Liver (tissue), 9 donors: Measurements from ENCODE around the gene PPT2. TPM values are rescaled to one million over a fixed set of nuclear protein-coding genes. Genes with fewer than 3 reads are reported as not detected.
A peak's percentile ranks its signal among the peaks of the same experiment; 100 is the strongest.

ENCODE experiments used
- DNase-seq: peaks from one replicate; pipeline ENCODE4 v3.0.0-alpha.2; 2017; ENCODE audit warnings: low spot score
- H3K27ac ChIP-seq, 2 donors: one replicate each; pipeline ENCODE4 v1.7.0; 2013; ENCODE audit warnings: inconsistent platforms in 2 of 2, low read length in 2 of 2, control low read depth in 1 of 2, low read depth in 1 of 2, mild to moderate bottlenecking in 1 of 2
- H3K27me3 ChIP-seq, 4 donors: one replicate each; pipeline versions ENCODE4 v1.6.1 to v1.7.0; 2013; ENCODE audit warnings: low read length in 3 of 4, inconsistent platforms in 1 of 4, mild to moderate bottlenecking in 1 of 4, moderate library complexity in 1 of 4; ENCODE audit not compliant: control insufficient read depth in 4 of 4, insufficient read depth in 4 of 4
- H3K36me3 ChIP-seq, 4 donors: one replicate each; pipeline versions ENCODE4 v1.6.1 to v1.7.0; 2013; ENCODE audit warnings: low read length in 3 of 4, mild to moderate bottlenecking in 3 of 4, low read depth in 1 of 4, moderate library complexity in 1 of 4; ENCODE audit not compliant: control insufficient read depth in 4 of 4, insufficient read depth in 3 of 4
- H3K4me1 ChIP-seq, 4 donors: one replicate each; pipeline versions ENCODE4 v1.6.1 to v1.7.0; 2013; ENCODE audit warnings: low read length in 3 of 4, mild to moderate bottlenecking in 3 of 4, moderate library complexity in 1 of 4; ENCODE audit not compliant: control insufficient read depth in 4 of 4, insufficient read depth in 4 of 4
- H3K4me3 ChIP-seq, 3 donors: one replicate each; pipeline versions ENCODE4 v1.6.1 to v1.7.0; 2013; ENCODE audit warnings: low read length in 3 of 3, control low read depth in 1 of 3, low read depth in 1 of 3, mild to moderate bottlenecking in 1 of 3
- H3K9ac ChIP-seq, 2 donors: one replicate each; pipeline ENCODE4 v1.7.0; 2013; ENCODE audit warnings: low read length in 2 of 2, mild to moderate bottlenecking in 2 of 2, moderate library complexity in 2 of 2, control low read depth in 1 of 2, low read depth in 1 of 2
- H3K9me3 ChIP-seq, 4 donors: one replicate each; pipeline versions ENCODE4 v1.6.1 to v1.7.0; 2013; ENCODE audit warnings: low read length in 3 of 4; ENCODE audit not compliant: control insufficient read depth in 4 of 4
- EGR1 ChIP-seq, 2 donors: IDR thresholded peaks; 2 replicates each; pipeline ENCODE4 v1.6.1; 2016 to 2018; ENCODE audit warnings: antibody characterized with exemption in 2 of 2, low read depth in 2 of 2
- FOXA1 ChIP-seq: IDR thresholded peaks from 2 replicates; pipeline ENCODE4 v1.6.1; 2016; ENCODE audit warnings: antibody characterized with exemption
- FOXA2 ChIP-seq: IDR thresholded peaks from 2 replicates; pipeline ENCODE4 v1.6.1; 2016; ENCODE audit warnings: antibody characterized with exemption
- GABPA ChIP-seq, 2 donors: IDR thresholded peaks in 1 of 2; conservative IDR thresholded peaks in 1 of 2; 2 replicates each; pipeline ENCODE4 v1.6.1; 2016; ENCODE audit warnings: antibody characterized with exemption in 2 of 2, mild to moderate bottlenecking in 1 of 2, moderate library complexity in 1 of 2
- HNF4A ChIP-seq, 2 donors: conservative IDR thresholded peaks; 2 replicates each; pipeline ENCODE4 v1.6.1; 2016; ENCODE audit warnings: antibody characterized with exemption in 2 of 2, mild to moderate bottlenecking in 2 of 2
- HNF4G ChIP-seq: IDR thresholded peaks from 2 replicates; pipeline ENCODE4 v1.6.1; 2016; ENCODE audit warnings: antibody characterized with exemption
- JUND ChIP-seq, 2 donors: IDR thresholded peaks; 2 replicates each; pipeline ENCODE4 v1.6.1; 2016; ENCODE audit warnings: antibody characterized with exemption in 2 of 2
- NR2F2 ChIP-seq: IDR thresholded peaks from 2 replicates; pipeline ENCODE4 v1.6.1; 2016; ENCODE audit warnings: antibody characterized with exemption
- RAD21 ChIP-seq, 2 donors: IDR thresholded peaks; 2 replicates each; pipeline ENCODE4 v1.6.1; 2016; ENCODE audit warnings: antibody characterized with exemption in 2 of 2, mild to moderate bottlenecking in 2 of 2
- RXRA ChIP-seq, 2 donors: IDR thresholded peaks; 2 replicates each; pipeline ENCODE4 v1.6.1; 2017 to 2018; ENCODE audit warnings: antibody characterized with exemption in 2 of 2, mild to moderate bottlenecking in 1 of 2
- SP1 ChIP-seq: IDR thresholded peaks from 2 replicates; pipeline ENCODE4 v1.6.1; 2018; ENCODE audit warnings: antibody characterized with exemption, mild to moderate bottlenecking
- TAF1 ChIP-seq: conservative IDR thresholded peaks from 2 replicates; pipeline ENCODE4 v1.6.1; 2016; ENCODE audit warnings: antibody characterized with exemption, mild to moderate bottlenecking
- YY1 ChIP-seq: IDR thresholded peaks from 2 replicates; pipeline ENCODE4 v1.6.1; 2016; ENCODE audit warnings: antibody characterized with exemption, mild to moderate bottlenecking
- WGBS: extraction: QIAGEN DNeasy Blood & Tissue Kit; methylation state at CpG from one replicate; pipeline ENCODE4 v1.1.7; 2013; 5-methylcytosine and 5-hydroxymethylcytosine counted together
- polyA plus RNA-seq, 2 donors: library from polyadenylated mRNA; stranded (reverse) in 1 of 2; unstranded in 1 of 2; fragments of 200-250 nt in 1 of 2; fragments of >200 nt in 1 of 2; fragmentation: Nextera tagmentation in 1 of 2; extraction: Ambion mirVana in 1 of 2; gene quantifications; one replicate each; pipeline versions ENCODE4 v1.2.1 to v1.2.3, GENCODE V29; 2013 to 2015
- total RNA-seq, 2 donors: library from RNA; depleted of rRNA; stranded (reverse); fragments of >200 nt; gene quantifications; one replicate each; pipeline ENCODE4 v1.2.3, GENCODE V29; 2014
- TF ChIP-seq, protein P1 (sequence below): IDR thresholded peaks from 2 replicates; pipeline ENCODE4 v1.6.1; 2016; ENCODE audit warnings: antibody characterized with exemption
- TF ChIP-seq, protein P2 (sequence below): fragments of 150-350 bp; IDR thresholded peaks from 2 replicates; pipeline ENCODE4 v1.5.1; 2017; ENCODE audit warnings: improper control_type of control experiment, low read depth, low read length; ENCODE audit not compliant: missing input control
- TF ChIP-seq, protein P3 (sequence below): IDR thresholded peaks from 2 replicates; pipeline ENCODE4 v1.6.1; 2016; ENCODE audit warnings: antibody characterized with exemption
- TF ChIP-seq, protein P4 (sequence below): IDR thresholded peaks from 2 replicates; pipeline ENCODE4 v1.6.1; 2016; ENCODE audit warnings: antibody characterized with exemption, mild to moderate bottlenecking
- donor health status: healthy.
- donor health status: healthy.
- donor health status: healthy.
- donor health status: healthy.
- donor health status: healthy.

Gene PPT2, protein sequence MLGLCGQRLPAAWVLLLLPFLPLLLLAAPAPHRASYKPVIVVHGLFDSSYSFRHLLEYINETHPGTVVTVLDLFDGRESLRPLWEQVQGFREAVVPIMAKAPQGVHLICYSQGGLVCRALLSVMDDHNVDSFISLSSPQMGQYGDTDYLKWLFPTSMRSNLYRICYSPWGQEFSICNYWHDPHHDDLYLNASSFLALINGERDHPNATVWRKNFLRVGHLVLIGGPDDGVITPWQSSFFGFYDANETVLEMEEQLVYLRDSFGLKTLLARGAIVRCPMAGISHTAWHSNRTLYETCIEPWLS
- total RNA-seq (10 to 100 TPM; 22.3 to 47.4 TPM), polyA plus RNA-seq (1 to 10 TPM; 7.6 to 7.8 TPM)

DNA sequence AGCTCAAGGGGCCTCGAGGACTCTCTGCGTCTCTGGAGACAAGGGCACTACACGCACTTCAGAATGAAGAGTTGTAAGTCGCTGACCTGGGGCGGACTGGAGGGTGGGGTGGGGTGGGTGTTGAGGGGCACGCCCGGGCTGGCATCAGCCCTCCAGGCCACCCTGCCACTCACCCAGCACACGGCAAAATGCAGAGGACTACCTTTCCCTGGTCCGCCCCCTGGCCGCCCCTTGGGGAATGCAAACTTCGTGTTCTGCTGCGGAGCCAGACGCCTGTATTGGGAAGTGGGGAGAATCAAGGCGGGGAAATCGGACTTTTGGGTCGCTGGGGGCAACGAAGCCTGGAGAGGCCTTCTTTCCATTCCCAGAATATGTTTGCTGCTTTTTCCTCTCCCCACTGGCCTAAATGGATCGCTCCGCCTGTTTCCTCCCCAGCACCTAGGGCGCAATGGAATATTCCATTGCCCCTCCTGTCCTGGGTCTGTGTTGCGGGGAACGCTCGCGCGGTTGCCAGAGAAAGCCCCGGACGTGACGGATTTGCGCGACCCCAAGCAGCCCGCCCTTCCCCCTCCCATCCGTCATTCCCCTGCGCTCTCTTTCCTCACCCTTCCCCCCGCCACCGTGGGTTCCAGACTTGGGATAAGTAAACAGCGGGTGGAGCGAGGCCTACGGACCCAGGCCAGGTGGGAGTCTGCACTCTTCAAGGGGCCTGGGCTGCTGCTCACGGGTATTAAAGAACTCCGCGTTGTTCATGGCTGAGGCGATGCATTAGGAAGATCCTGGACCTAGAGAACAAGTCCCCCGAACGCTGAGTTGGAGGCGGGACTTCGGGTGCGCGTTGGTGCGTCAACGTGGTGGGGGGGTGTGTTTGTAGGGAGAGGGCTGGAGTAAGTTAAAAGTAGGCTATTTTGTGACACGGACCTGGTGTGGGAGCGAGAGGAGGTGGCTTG, at the start of gene PPT2:
PPT2 (plus strand) TSS at position 578 of the 950 bp plus-strand sequence. CDS start 454 bp downstream, outside the sequence.
- DNase-seq = peak; percentile 85
- H3K9ac ChIP-seq = peak within 1 kb of the TSS; percentile 77 to 81
- WGBS = 5% methylated on average over 52 of the region's 52 CpGs
- H3K27ac ChIP-seq = peak within 1 kb of the TSS; percentile 87 to 88
- TF ChIP-seq, protein P1, sequence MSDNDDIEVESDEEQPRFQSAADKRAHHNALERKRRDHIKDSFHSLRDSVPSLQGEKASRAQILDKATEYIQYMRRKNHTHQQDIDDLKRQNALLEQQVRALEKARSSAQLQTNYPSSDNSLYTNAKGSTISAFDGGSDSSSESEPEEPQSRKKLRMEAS = no peak
- peak; percentile 25 for TF ChIP-seq YY1
- TF ChIP-seq NR2F2 = peak; percentile 65
- TF ChIP-seq FOXA2 = no peak
- TF ChIP-seq, protein P2, sequence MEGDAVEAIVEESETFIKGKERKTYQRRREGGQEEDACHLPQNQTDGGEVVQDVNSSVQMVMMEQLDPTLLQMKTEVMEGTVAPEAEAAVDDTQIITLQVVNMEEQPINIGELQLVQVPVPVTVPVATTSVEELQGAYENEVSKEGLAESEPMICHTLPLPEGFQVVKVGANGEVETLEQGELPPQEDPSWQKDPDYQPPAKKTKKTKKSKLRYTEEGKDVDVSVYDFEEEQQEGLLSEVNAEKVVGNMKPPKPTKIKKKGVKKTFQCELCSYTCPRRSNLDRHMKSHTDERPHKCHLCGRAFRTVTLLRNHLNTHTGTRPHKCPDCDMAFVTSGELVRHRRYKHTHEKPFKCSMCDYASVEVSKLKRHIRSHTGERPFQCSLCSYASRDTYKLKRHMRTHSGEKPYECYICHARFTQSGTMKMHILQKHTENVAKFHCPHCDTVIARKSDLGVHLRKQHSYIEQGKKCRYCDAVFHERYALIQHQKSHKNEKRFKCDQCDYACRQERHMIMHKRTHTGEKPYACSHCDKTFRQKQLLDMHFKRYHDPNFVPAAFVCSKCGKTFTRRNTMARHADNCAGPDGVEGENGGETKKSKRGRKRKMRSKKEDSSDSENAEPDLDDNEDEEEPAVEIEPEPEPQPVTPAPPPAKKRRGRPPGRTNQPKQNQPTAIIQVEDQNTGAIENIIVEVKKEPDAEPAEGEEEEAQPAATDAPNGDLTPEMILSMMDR = peak; percentile 13
- TF ChIP-seq JUND (IDR thresholded peaks at IDR 0.05) = no peak
- TF ChIP-seq SP1 = peak; percentile 52
- no peak for TF ChIP-seq EGR1 (IDR thresholded peaks at IDR 0.05; ENCODE audit: low read depth in 2 of 2)
- TF ChIP-seq, protein P3, sequence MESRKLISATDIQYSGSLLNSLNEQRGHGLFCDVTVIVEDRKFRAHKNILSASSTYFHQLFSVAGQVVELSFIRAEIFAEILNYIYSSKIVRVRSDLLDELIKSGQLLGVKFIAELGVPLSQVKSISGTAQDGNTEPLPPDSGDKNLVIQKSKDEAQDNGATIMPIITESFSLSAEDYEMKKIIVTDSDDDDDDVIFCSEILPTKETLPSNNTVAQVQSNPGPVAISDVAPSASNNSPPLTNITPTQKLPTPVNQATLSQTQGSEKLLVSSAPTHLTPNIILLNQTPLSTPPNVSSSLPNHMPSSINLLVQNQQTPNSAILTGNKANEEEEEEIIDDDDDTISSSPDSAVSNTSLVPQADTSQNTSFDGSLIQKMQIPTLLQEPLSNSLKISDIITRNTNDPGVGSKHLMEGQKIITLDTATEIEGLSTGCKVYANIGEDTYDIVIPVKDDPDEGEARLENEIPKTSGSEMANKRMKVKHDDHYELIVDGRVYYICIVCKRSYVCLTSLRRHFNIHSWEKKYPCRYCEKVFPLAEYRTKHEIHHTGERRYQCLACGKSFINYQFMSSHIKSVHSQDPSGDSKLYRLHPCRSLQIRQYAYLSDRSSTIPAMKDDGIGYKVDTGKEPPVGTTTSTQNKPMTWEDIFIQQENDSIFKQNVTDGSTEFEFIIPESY = peak; percentile 66
- peak; percentile 19 for TF ChIP-seq HNF4G
- no peak for TF ChIP-seq FOXA1
- TF ChIP-seq TAF1 = no peak
- TF ChIP-seq RAD21 (IDR thresholded peaks at IDR 0.05) = no peak
- TF ChIP-seq, protein P4, sequence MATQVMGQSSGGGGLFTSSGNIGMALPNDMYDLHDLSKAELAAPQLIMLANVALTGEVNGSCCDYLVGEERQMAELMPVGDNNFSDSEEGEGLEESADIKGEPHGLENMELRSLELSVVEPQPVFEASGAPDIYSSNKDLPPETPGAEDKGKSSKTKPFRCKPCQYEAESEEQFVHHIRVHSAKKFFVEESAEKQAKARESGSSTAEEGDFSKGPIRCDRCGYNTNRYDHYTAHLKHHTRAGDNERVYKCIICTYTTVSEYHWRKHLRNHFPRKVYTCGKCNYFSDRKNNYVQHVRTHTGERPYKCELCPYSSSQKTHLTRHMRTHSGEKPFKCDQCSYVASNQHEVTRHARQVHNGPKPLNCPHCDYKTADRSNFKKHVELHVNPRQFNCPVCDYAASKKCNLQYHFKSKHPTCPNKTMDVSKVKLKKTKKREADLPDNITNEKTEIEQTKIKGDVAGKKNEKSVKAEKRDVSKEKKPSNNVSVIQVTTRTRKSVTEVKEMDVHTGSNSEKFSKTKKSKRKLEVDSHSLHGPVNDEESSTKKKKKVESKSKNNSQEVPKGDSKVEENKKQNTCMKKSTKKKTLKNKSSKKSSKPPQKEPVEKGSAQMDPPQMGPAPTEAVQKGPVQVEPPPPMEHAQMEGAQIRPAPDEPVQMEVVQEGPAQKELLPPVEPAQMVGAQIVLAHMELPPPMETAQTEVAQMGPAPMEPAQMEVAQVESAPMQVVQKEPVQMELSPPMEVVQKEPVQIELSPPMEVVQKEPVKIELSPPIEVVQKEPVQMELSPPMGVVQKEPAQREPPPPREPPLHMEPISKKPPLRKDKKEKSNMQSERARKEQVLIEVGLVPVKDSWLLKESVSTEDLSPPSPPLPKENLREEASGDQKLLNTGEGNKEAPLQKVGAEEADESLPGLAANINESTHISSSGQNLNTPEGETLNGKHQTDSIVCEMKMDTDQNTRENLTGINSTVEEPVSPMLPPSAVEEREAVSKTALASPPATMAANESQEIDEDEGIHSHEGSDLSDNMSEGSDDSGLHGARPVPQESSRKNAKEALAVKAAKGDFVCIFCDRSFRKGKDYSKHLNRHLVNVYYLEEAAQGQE = peak; percentile 21
- TF ChIP-seq HNF4A (conservative IDR thresholded peaks at IDR 0.05) = peak in 1 of 2 donors; percentile 10
- TF ChIP-seq GABPA (IDR thresholded peaks at IDR 0.05 in 1 of 2, conservative IDR thresholded peaks at IDR 0.05 in 1 of 2) = peak; percentile 47 to 80
- TF ChIP-seq RXRA (IDR thresholded peaks at IDR 0.05) = peak; percentile 34 to 52
- H3K9me3 ChIP-seq = no peaks in the 10 kb centered on the region
- H3K36me3 ChIP-seq = peaks cover 3 to 11% (median 10%) of the 10 kb centered on the region in 4 donors
- H3K4me1 ChIP-seq = peaks cover 6 to 26% (median 13%) of the 10 kb centered on the region in 4 donors
- H3K4me3 ChIP-seq = peak within 1 kb of the TSS; percentile 66 to 97 (median 82)
- peaks cover 0 to 5% (median 0%) of the 10 kb centered on the region in 4 donors for H3K27me3 ChIP-seq
